CD14-positive monocyte (primary cell): ENCODE results near the gene CCDC88C. TPM values are rescaled to one million over a fixed set of nuclear protein-coding genes. Genes with fewer than 3 reads are reported as not detected.
A peak's percentile ranks its signal among the peaks of the same experiment; 100 is the strongest.

Experiments used
- DNase-seq, 3 donors: peaks; one replicate each; pipeline ENCODE4 v3.0.0-alpha.2; 2011 to 2022
- H2AFZ ChIP-seq: 2 replicates; pipeline ENCODE4 v1.6.0; 2012; ENCODE audit warnings: mild to moderate bottlenecking, low read depth, low read length, inconsistent platforms; ENCODE audit not compliant: insufficient read depth, poor library complexity, severe bottlenecking
- H3K27ac ChIP-seq, 2 donors: 1 replicate in 1 of 2; 2 replicates in 1 of 2; pipeline ENCODE4 v1.5.1; 2012 to 2013; ENCODE audit warnings: low read length in 2 of 2, control low read depth in 1 of 2, inconsistent platforms in 1 of 2, low read depth in 1 of 2, mild to moderate bottlenecking in 1 of 2
- H3K27me3 ChIP-seq, 2 donors: one replicate each; pipeline versions ENCODE4 v1.6.0 to v1.6.1; 2011 to 2013; ENCODE audit warnings: low read length in 2 of 2; ENCODE audit not compliant: control insufficient read depth in 2 of 2, insufficient read depth in 2 of 2
- H3K36me3 ChIP-seq, 2 donors: replicated peaks in 1 of 2; 1 replicate in 1 of 2; 2 replicates in 1 of 2; pipeline versions ENCODE4 v1.5.1 to v1.6.1; 2012 to 2013; ENCODE audit warnings: low read length in 2 of 2, control low read depth in 1 of 2, inconsistent platforms in 1 of 2, mild to moderate bottlenecking in 1 of 2; ENCODE audit not compliant: insufficient read depth in 2 of 2, control insufficient read depth in 1 of 2
- H3K4me1 ChIP-seq, 2 donors: 1 replicate in 1 of 2; 2 replicates in 1 of 2; pipeline versions ENCODE4 v1.5.1 to v1.6.1; 2012 to 2013; ENCODE audit warnings: low read length in 2 of 2, control low read depth in 1 of 2, inconsistent platforms in 1 of 2, mild to moderate bottlenecking in 1 of 2, moderate library complexity in 1 of 2; ENCODE audit not compliant: insufficient read depth in 2 of 2, control insufficient read depth in 1 of 2
- H3K4me2 ChIP-seq: replicated peaks from 2 replicates; pipeline ENCODE3; 2012; ENCODE audit warnings: low read length, moderate library complexity, mild to moderate bottlenecking; ENCODE audit not compliant: poor library complexity, severe bottlenecking; ENCODE audit errors: extremely low read depth
- H3K4me3 ChIP-seq, 3 experiments: fragments of 200-600 bp in 1 of 3; sonication (generic) in 1 of 3; replicated peaks in 1 of 3; 1 replicate in 2 of 3; 2 replicates in 1 of 3; pipeline ENCODE4 v1.5.1; 2011 to 2013; ENCODE audit warnings: low read length in 3 of 3, mild to moderate bottlenecking in 3 of 3, control low read depth in 2 of 3, low read depth in 2 of 3, inconsistent platforms in 1 of 3, moderate library complexity in 1 of 3
- H3K79me2 ChIP-seq: 2 replicates; pipeline ENCODE4 v1.6.0; 2012; ENCODE audit warnings: mild to moderate bottlenecking, control low read depth, inconsistent platforms, low read length, moderate library complexity; ENCODE audit not compliant: insufficient read depth
- H3K9ac ChIP-seq: 2 replicates; pipeline ENCODE4 v1.6.0; 2017; ENCODE audit warnings: low read length, mild to moderate bottlenecking; ENCODE audit not compliant: insufficient read depth, poor library complexity, severe bottlenecking
- H3K9me3 ChIP-seq, 2 donors: replicated peaks in 1 of 2; 1 replicate in 1 of 2; 2 replicates in 1 of 2; pipeline versions ENCODE4 v1.5.1 to v1.6.1; 2012 to 2013; ENCODE audit warnings: low read length in 2 of 2, control low read depth in 1 of 2; ENCODE audit not compliant: control insufficient read depth in 1 of 2, insufficient read depth in 1 of 2
- H4K20me1 ChIP-seq: 2 replicates; pipeline ENCODE4 v1.6.0; 2012; ENCODE audit warnings: mild to moderate bottlenecking, low read length, control low read depth, moderate library complexity; ENCODE audit not compliant: insufficient read depth
- H3K27ac Mint-ChIP-seq, 7 donors: one replicate each; pipeline ENCODE4 v1.8.0; 2020; ENCODE audit warnings: mild to moderate bottlenecking in 7 of 7, mixed read lengths in 7 of 7, moderate library complexity in 6 of 7, inconsistent platforms in 2 of 7
- H3K27me3 Mint-ChIP-seq, 3 donors: one replicate each; pipeline ENCODE4 v1.8.0; 2021 to 2022; ENCODE audit warnings: low read depth in 3 of 3, mild to moderate bottlenecking in 3 of 3, mixed read lengths in 3 of 3, moderate library complexity in 3 of 3, inconsistent platforms in 1 of 3
- H3K36me3 Mint-ChIP-seq, 2 donors: one replicate each; pipeline ENCODE4 v1.8.0; 2020; ENCODE audit warnings: mixed read lengths in 2 of 2, inconsistent platforms in 1 of 2, mild to moderate bottlenecking in 1 of 2
- H3K4me1 Mint-ChIP-seq: one replicate; pipeline ENCODE4 v1.8.0; 2020; ENCODE audit warnings: mild to moderate bottlenecking, mixed read lengths
- H3K4me3 Mint-ChIP-seq, 2 donors: one replicate each; pipeline ENCODE4 v1.8.0; 2020; ENCODE audit warnings: mild to moderate bottlenecking in 2 of 2, mixed read lengths in 2 of 2, moderate library complexity in 1 of 2
- H3K9me3 Mint-ChIP-seq, 7 donors: one replicate each; pipeline ENCODE4 v1.8.0; 2020 to 2022; ENCODE audit warnings: mixed read lengths in 7 of 7, mild to moderate bottlenecking in 6 of 7, moderate library complexity in 6 of 7, inconsistent platforms in 2 of 7
- CTCF ChIP-seq: fragments of 200-600 bp; IDR thresholded peaks from one replicate; pipeline ENCODE4 v1.8.0; 2022; ENCODE audit warnings: antibody characterized with exemption, mild to moderate bottlenecking
- WGBS: methylation state at CpG from one replicate; pipeline ENCODE4 v1.1.5; 2013; ENCODE audit warnings: missing lambda C conversion rate; ENCODE audit not compliant: insufficient coverage; 5-methylcytosine and 5-hydroxymethylcytosine counted together
- intact Hi-C, 2 donors: fragments of 100-400 bp; cut with micrococcal nuclease; formaldehyde crosslinking; loops; one replicate each; pipeline versions ENCODE4 v1.15.0 to v1.15.1; 2023
- polyA plus RNA-seq, 3 donors: library from polyadenylated mRNA; depleted of rRNA in 1 of 3; unstranded in 2 of 3; stranded (reverse) in 1 of 3; fragments of 300-500 nt in 2 of 3; fragments of >200 nt in 1 of 3; fragmentation: Illumina TruSeq in 2 of 3; gene quantifications; 1 replicate in 2 of 3; 2 replicates in 1 of 3; pipeline ENCODE4 v1.2.3, GENCODE V29; 2012 to 2021

The CCDC88C gene
- polyA plus RNA-seq, 3 donors: 11.6 to 69.7 (median 12.3) TPM

DNA sequence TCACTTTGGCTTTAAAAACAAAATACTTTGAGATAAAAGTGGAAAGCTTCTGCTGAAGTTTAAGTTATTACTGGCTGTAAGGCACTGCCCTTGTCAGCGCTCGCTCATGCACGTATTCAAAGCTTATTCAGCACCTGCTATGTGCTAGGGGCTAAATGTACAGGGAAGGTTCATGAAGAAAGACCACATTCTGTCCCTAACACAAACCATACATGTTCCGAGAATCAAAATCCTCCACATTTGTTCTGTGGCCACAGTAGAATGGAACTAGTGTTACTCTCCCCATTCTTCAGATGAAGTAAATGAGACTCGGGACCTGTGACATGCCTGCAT is 139.3 kb downstream of the CCDC88C start:
- H3K27me3 Mint-ChIP-seq: no peaks in the 10 kb centered on the region
- H3K27ac Mint-ChIP-seq: no peak overlapping the region
- H3K27ac ChIP-seq: no peak overlapping the region
- peaks cover 89 to 98% of the 10 kb centered on the region in 2 donors for H3K36me3 Mint-ChIP-seq
- no peak overlapping the region for H3K4me3 ChIP-seq
- H3K4me1 ChIP-seq: no peaks in the 10 kb centered on the region
- no peaks in the 10 kb centered on the region for H3K4me1 Mint-ChIP-seq
- H3K4me2 ChIP-seq: no peak overlapping the region
- no peak overlapping the region for H3K9ac ChIP-seq
- TF ChIP-seq CTCF: no peak
- peaks cover 66% of the 10 kb centered on the region for H4K20me1 ChIP-seq
- no peak overlapping the region for H3K4me3 Mint-ChIP-seq
- no peaks in the 10 kb centered on the region for H3K9me3 Mint-ChIP-seq
- no peaks in the 10 kb centered on the region for H3K79me2 ChIP-seq
- WGBS: 100% methylated on average over 2 of the region's 5 CpGs
- no peaks in the 10 kb centered on the region for H3K27me3 ChIP-seq
- intact Hi-C loops: no loop called here
- no peak overlapping the region for H2AFZ ChIP-seq
- peaks cover 95 to 99% of the 10 kb centered on the region in 2 donors for H3K36me3 ChIP-seq
- DNase-seq: no peak
- no peaks in the 10 kb centered on the region for H3K9me3 ChIP-seq

DNA sequence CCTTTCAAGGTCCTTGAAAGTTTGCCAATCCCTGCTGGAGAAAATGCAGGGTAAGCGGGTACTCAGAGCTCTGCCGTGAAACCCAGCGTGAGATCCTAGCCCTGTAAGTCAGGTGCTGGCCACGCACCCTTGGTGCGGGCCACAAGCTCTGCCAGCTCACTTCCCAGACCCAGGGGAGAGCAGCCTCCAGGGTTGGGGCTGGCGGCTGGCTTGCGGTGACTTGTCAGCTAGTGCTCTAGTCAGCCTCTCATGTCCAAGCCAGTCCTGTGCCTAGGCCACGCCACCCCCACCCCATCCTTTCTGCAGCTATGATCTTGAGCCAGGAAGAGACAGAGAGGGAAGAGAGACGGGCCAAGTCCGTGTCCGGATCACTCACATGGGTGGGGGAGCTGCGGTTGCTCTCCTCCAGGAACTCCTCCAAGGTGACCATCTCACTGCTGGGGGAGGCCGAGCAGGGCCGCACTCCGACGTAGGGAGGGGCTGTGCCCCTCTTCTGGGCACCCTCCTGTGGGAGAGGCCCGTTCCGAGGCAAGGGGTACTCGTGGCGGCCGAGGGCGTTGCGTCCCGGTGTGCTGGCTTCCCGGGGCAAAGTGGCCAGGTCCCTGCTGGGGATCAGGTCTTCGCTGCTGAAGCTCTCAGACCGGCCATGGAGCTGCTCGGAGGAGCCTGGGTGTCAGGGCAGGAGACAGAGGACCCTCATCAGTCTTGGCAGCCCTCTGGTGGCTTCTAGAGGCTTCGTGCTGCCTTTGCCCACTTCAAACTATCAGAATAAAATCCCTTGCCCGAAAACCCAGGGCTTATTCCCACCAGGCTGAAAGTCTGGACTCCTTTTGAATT is 139.9 kb downstream of the CCDC88C start:
- Mint-ChIP-seq H3K9me3 (no peaks in the 10 kb centered on the region), H3K27ac (peak overlapping the region in 1 of 7 donors; percentile 7), H3K4me3 (no peak overlapping the region), H3K4me1 (no peaks in the 10 kb centered on the region), H3K36me3 (peaks cover 85 to 97% of the 10 kb centered on the region in 2 donors), H3K27me3 (no peaks in the 10 kb centered on the region)
- no peaks in the 10 kb centered on the region for H3K27me3 ChIP-seq
- peaks cover 69% of the 10 kb centered on the region for H4K20me1 ChIP-seq
- intact Hi-C loops: no loop called here
- no peak overlapping the region for H3K9ac ChIP-seq
- peaks cover 95 to 99% of the 10 kb centered on the region in 2 donors for H3K36me3 ChIP-seq
- H3K4me2 ChIP-seq: no peak overlapping the region
- TF ChIP-seq CTCF: no peak
- no peak overlapping the region for H3K27ac ChIP-seq
- no peak for DNase-seq
- H3K79me2 ChIP-seq: no peaks in the 10 kb centered on the region
- WGBS: 97% methylated on average over 22 of the region's 30 CpGs
- no peak overlapping the region for H2AFZ ChIP-seq
- no peaks in the 10 kb centered on the region for H3K4me1 ChIP-seq
- no peaks in the 10 kb centered on the region for H3K9me3 ChIP-seq
- no peak overlapping the region for H3K4me3 ChIP-seq
